HG02763 (cell line): ENCODE results near the gene CORIN.

Experiments used
- ATAC-seq: cut with Tn5 transposase; IDR thresholded peaks from one replicate; pipeline ENCODE4 v1.9.1; 2021; ENCODE audit warnings: mild to moderate bottlenecking, moderate library complexity; ENCODE audit not compliant: unreplicated experiment

The CORIN gene

GRCh38 chr4:47837908-47838294, at the start of gene CORIN:
TSS of gene CORIN (minus strand) at chr4:47838067. CDS start at chr4:47837949, 118 bp downstream.
- no peak for ATAC-seq

- ATAC-seq = no peak
Observed at GRCh38 chr4:47882228-47882627, 44.4 kb upstream of the CORIN start.

- no peak for ATAC-seq
Observed at GRCh38 chr4:47879458-47879857, 41.6 kb upstream of the CORIN start.

GRCh38 chr4:47876784-47877546, 39.1 kb upstream of the CORIN start:
- no peak for ATAC-seq

- ATAC-seq = no peak
Observed at GRCh38 chr4:47876310-47876709, 38.4 kb upstream of the CORIN start.

- no peak for ATAC-seq
Observed at GRCh38 chr4:47873877-47874541, 36.1 kb upstream of the CORIN start.

GRCh38 chr4:47863486-47863885, 25.6 kb upstream of the CORIN start:
- ATAC-seq = no peak

GRCh38 chr4:47862297-47862696, 24.4 kb upstream of the CORIN start:
- ATAC-seq = no peak

- no peak for ATAC-seq
Observed at GRCh38 chr4:47860305-47860704, 22.4 kb upstream of the CORIN start.

- no peak for ATAC-seq
Observed at GRCh38 chr4:47858006-47858405, 20.1 kb upstream of the CORIN start.

GRCh38 chr4:47856713-47857112, 18.8 kb upstream of the CORIN start:
- no peak for ATAC-seq

- no peak for ATAC-seq
Observed at GRCh38 chr4:47855350-47855749, 17.5 kb upstream of the CORIN start.

- ATAC-seq = no peak
Observed at GRCh38 chr4:47852136-47852535, 14.3 kb upstream of the CORIN start.

- ATAC-seq = no peak
Observed at GRCh38 chr4:47849466-47849865, 11.6 kb upstream of the CORIN start.

- ATAC-seq = no peak
Observed at GRCh38 chr4:47848041-47848440, 10.2 kb upstream of the CORIN start.

GRCh38 chr4:47842985-47843384, 5.1 kb upstream of the CORIN start:
- no peak for ATAC-seq

GRCh38 chr4:47840291-47840690, 2.4 kb upstream of the CORIN start:
- ATAC-seq = no peak

- ATAC-seq = peak; percentile 54
Observed at GRCh38 chr4:47839259-47839658, 1.4 kb upstream of the CORIN start.

GRCh38 chr4:47838445-47838844, 578 bp upstream of the CORIN start:
- ATAC-seq = no peak

GRCh38 chr4:47837094-47837907, 566 bp downstream of the CORIN start:
- peak; percentile 57 for ATAC-seq

- ATAC-seq = peak; percentile 70
Observed at GRCh38 chr4:47836641-47837093, 1.2 kb downstream of the CORIN start.

GRCh38 chr4:47835494-47835893, 2.4 kb downstream of the CORIN start:
- no peak for ATAC-seq
